GM10248 (cell line): ENCODE measurements around the gene BICD2.
"Not testable (repeated sequence)": the region's sequence is repeated elsewhere in the genome, so short reads cannot be mapped to it uniquely, and the experiment has no call there.

Experiments
- CTCF ChIA-PET: fragments of 300-600 bp; sonication (Branson Sonifier 250); formaldehyde crosslinking; extraction: SDS; loops from one replicate; lab custom pipeline; 2021; ENCODE audit warnings: antibody characterized with exemption; lab: Yijun Ruan, JAX
- POLR2A ChIA-PET: fragments of 350-650 bp; sonication (Branson Sonifier 250); formaldehyde crosslinking; extraction: SDS; loops from one replicate; lab custom pipeline; 2020; ENCODE audit warnings: antibody characterized with exemption; lab: Yijun Ruan, JAX
- DNase-seq: peaks from one replicate; pipeline ENCODE4 v3.0.0; 2012; ENCODE audit errors: extremely low spot score
- CTCF ChIP-seq: IDR thresholded peaks from 2 replicates; pipeline ENCODE4 v1.5.1; 2012; ENCODE audit warnings: mild to moderate bottlenecking, low read depth; ENCODE audit errors: extremely low read depth, missing control alignments, control extremely low read depth

The BICD2 gene

DNA sequence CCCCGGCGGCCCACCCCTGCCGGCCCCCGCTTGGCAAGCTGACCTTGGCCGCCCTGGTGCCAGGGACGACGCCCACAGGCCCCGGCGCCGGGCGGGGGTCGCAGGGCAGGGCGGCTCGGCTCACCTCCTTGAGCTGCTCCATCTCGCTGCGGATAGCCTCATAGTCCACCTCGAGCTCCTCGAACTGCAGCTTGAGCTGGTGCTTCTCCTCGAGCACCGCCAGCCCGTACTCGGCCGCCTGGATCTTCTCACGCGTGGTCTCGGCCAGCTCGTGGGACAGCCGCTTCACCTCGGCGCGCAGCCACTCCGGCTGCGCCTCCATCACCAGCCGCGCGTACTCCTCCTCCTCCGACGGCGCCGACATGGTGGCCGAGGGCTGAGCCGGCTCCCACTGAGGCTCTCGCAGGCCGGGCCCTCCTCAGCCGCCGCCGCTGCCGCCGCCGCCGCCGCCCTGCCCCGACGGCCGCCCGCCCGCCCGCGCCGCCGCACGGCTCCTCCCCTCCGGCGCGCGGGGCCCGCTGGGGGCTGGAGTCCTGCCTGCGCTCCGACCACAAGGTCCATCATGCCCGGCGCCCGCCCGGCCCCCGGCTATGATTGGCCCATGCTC is at the start of gene BICD2:
Gene BICD2 (minus strand): TSS at position 453 of the 607 bp plus-strand sequence. CDS start 89 bp downstream, at position 364.
- CTCF ChIA-PET: interaction anchor here (0.6 to 2.4 kb wide), 14 partner anchors 10 to 94 kb away, joined by 3 to 16 read pairs (median 4); partner anchors contain the start of gene IPPK
- no peak for DNase-seq
- TF ChIP-seq CTCF: no peak
- POLR2A ChIA-PET: no interaction called here

- CTCF ChIA-PET: interaction anchor here (1.1 to 2.0 kb wide), 5 partner anchors 12 to 92 kb away, joined by 4 to 11 read pairs (median 4); no protein-coding TSS in a partner anchor
- POLR2A ChIA-PET, DNase-seq: not testable (repeated sequence)
These were observed 45.1 kb upstream of the BICD2 start for GRCh38 chr9:92809629-92810326.

DNA sequence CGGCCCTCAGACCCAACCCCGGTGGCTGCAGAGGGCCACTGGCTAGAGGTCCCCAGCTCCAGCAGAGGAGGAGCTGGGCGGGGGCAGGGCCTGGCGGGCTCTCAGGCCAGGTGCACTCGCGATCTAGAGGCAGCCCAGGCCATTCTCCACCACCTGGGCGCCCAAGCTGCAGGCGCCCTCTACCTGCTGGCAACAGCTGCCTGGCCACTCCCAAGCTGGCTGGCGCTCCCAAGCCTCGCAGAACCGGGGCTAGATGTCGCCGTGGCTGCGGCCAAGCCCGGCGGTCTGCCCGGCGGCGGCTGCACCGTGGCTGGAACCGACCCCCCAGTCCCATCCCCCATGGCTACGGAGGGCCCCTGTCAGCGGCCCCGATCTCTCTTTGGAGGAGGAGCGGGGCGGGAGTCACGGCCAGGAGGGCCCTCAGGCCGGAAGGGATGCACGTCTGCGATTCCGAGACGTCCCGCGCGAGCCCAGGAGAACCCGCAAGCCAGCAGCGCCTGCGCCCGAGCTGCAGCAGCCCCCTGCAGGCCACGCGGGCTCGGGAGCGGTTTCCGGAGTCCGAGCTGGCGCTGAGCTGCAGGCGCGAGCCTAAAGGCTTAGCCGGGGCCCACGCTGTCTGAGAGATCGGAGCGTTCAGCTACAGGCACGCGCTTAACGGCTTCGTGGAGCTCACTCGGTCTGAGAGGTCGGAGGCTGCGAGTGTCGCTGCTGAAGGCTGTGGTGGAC is 44.3 kb upstream of the BICD2 start:
- POLR2A ChIA-PET: no interaction called here
- TF ChIP-seq CTCF: peak; percentile 10
- CTCF ChIA-PET: interaction anchor here (1.1 to 2.1 kb wide), 6 partner anchors 11 to 91 kb away, joined by 4 to 11 read pairs (median 4); no protein-coding TSS in a partner anchor
- peak; percentile 65 for DNase-seq

- TF ChIP-seq CTCF: no peak
- CTCF ChIA-PET: interaction anchor here (0.9 to 2.1 kb wide), 7 partner anchors 10 to 90 kb away, joined by 4 to 11 read pairs (median 4); no protein-coding TSS in a partner anchor
- POLR2A ChIA-PET: no interaction called here
- no peak for DNase-seq
These were observed 43.4 kb upstream of the BICD2 start for GRCh38 chr9:92807757-92808725.

GRCh38 chr9:92807031-92807756 is 42.6 kb upstream of the BICD2 start:
- DNase-seq: no peak
- ChIA-PET CTCF (interaction anchor here (0.9 to 2.1 kb wide), 2 partner anchors 16 to 78 kb away, joined by 4 to 5 read pairs; no protein-coding TSS in a partner anchor), POLR2A (no interaction called here)
- TF ChIP-seq CTCF: no peak

DNA sequence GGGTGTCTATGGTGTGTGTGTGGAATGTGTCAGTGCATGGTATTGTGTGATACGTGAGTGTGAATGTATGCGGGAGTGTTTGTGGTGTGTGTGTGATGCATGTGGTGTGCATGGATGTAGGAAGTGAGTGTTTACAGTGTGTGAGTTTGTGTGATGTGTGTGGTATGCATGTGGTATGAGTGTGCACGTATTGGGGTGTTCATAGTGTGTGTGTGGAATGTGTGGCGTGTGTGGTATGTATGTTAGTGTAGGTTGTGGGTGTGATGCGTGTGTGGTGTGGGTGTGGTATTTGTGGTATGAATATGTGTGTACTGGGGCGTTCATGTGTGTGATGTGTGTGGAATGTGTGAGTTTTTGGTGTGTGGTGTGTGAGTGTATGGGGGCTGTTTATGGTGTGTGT is 40.1 kb upstream of the BICD2 start:
- CTCF ChIA-PET: no interaction called here
- TF ChIP-seq CTCF: no peak
- POLR2A ChIA-PET: no interaction called here
- DNase-seq: no peak
